ENCODE results near the gene PDLIM1. TPM values are rescaled to one million over a fixed set of nuclear protein-coding genes. Genes with fewer than 3 reads are reported as not detected.
A peak's percentile ranks its signal among the peaks of the same experiment; 100 is the strongest.

The PDLIM1 gene, protein sequence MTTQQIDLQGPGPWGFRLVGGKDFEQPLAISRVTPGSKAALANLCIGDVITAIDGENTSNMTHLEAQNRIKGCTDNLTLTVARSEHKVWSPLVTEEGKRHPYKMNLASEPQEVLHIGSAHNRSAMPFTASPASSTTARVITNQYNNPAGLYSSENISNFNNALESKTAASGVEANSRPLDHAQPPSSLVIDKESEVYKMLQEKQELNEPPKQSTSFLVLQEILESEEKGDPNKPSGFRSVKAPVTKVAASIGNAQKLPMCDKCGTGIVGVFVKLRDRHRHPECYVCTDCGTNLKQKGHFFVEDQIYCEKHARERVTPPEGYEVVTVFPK
- total RNA-seq: 1 to 10 TPM in 1 of 2 donors, under 1 TPM in 1; 0.42 to 3.5 TPM

DNA sequence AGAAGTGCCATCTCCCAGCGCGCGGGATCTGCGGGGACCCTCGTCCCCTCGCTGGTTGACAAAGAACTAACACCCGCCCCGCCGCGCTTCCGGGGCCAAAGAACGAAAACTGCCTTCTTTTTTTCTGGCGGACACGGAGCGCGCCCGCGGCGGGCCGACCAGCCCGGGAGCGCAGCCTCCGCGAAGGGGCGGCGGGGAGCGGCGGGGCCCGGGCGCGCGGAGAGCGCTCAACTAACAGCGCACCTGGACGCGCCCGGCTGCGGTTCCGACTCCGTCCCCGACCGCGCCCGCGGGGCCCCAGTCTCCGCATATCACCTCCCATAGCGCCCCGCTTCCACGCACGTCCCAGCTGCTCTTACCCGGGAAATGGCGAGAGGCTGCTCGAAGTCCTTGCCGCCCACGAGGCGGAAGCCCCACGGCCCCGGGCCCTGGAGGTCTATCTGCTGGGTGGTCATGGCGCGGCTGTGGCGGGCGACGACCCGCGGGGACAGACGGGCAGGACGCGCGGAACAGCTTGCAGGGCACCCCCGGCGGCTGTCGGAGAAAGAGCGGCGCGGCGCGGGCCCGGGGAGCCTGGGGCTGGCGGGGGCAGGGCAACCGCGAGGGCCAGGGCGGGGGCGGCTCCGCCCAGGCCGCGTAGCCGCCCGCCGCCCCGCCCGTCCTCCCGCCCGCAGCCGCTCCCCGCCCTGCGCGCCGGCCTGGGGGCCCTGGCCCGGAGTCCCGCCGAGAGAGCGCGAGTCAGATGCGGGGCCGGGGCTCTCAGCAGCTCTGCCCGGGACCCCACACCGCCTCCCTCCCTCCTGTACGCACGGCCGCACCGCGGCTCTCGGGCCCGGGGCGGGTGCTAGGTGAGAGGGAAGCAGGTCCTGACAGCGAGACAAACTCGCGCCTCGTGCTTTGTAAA is at the start of gene PDLIM1:
Gene PDLIM1 (minus strand): TSS at position 543 of the 904 bp plus-strand sequence. CDS start 88 bp downstream, at position 455.
- H3K27me3 Mint-ChIP-seq: peaks cover 51% of the 10 kb centered on the region
- no peaks in the 10 kb centered on the region for H3K4me1 Mint-ChIP-seq
- peak; percentile 38 for ATAC-seq (replicated peaks)
- no peaks in the 10 kb centered on the region for H3K36me3 Mint-ChIP-seq (ENCODE audit: low read depth)
- H3K4me3 Mint-ChIP-seq: peak within 1 kb of the TSS; percentile 59
- H3K27ac Mint-ChIP-seq: no peak within 1 kb of the TSS
- H3K9me3 Mint-ChIP-seq: no peaks in the 10 kb centered on the region

DNA sequence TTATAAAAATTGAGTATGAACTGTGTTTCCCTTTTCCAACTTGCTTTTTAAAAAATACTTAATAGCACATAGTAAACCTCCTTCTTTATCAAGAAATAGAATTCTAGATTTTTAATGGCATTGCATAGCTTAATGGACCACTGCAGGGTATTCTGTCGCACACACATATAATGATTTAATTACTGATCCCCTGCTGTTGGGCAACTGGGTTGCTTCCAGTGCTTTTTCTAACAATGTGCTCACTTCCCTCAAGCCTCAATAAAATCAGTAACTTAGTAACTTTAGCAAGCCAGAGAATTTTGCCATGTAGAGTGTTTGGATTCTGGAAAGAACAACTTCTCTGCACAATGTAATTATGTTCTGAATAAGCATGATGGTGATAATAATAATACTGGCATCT is 49.1 kb upstream of the PDLIM1 start:
- no peak overlapping the region for H3K27ac Mint-ChIP-seq
- ATAC-seq (replicated peaks): no peak
- H3K36me3 Mint-ChIP-seq (ENCODE audit: low read depth): no peaks in the 10 kb centered on the region
- no peaks in the 10 kb centered on the region for H3K9me3 Mint-ChIP-seq
- H3K27me3 Mint-ChIP-seq: no peaks in the 10 kb centered on the region
- no peak overlapping the region for H3K4me3 Mint-ChIP-seq
- H3K4me1 Mint-ChIP-seq: no peaks in the 10 kb centered on the region

DNA sequence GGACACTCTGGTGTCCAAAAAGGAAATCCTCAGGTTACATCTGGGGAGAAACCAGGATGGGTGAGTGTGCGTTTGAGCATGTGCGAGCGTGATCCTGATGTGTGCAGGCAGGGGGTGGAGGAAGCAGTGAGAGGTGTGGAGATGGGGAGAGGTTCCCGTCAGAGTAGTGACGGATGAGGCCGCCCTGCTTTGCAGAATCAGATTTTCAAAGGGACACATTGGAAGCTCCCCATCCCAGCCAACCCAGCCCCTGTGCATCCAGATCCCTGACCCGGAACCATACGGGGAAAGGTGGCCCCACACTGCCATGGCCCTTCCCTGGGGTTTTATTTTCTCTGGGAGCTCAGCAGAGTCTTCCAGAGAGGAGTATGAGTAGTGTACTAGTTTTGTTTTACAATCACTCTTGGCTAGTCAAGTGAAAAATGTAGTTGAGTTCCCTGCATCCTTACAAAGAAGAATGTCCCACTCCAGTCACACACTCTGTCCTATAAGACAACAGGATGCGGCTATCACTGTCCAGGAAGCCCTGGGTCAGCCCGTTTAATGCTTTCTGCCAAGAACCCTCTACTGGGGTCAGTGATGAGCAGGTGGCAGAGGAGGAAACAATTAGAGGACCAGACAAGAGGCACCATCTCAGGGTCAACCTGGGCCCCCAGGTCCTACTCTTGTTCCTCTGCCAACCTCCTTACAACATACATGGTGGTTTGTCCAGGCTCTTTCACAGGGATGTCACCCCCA is 46.8 kb upstream of the PDLIM1 start:
- no peaks in the 10 kb centered on the region for H3K9me3 Mint-ChIP-seq
- no peaks in the 10 kb centered on the region for H3K36me3 Mint-ChIP-seq (ENCODE audit: low read depth)
- H3K4me1 Mint-ChIP-seq: no peaks in the 10 kb centered on the region
- no peak for ATAC-seq (replicated peaks)
- H3K4me3 Mint-ChIP-seq: no peak overlapping the region
- H3K27ac Mint-ChIP-seq: no peak overlapping the region
- H3K27me3 Mint-ChIP-seq: no peaks in the 10 kb centered on the region

DNA sequence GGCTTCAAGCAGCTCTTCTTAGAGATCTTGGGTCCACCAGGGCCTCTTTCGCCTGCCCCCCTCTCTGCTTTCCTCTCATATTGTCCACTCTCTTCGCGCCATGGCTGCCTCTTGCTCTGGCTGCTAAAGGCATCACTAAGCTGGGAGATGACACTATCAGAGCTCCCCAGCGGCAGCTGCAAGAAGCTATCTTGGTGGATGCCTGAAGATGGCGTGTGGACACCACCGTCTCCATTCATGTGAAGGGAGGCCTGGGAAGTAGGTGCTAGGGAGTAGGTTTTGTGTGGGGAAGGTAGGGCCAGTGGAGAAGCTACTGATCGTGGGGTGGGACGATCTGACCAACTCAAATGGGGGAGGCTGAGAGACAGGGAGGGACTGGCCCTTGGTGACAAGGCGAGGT is 45.9 kb upstream of the PDLIM1 start:
- Mint-ChIP-seq H3K9me3 (no peaks in the 10 kb centered on the region), H3K27me3 (no peaks in the 10 kb centered on the region), H3K4me1 (no peaks in the 10 kb centered on the region), H3K36me3 (ENCODE audit: low read depth) (no peaks in the 10 kb centered on the region), H3K4me3 (no peak overlapping the region), H3K27ac (no peak overlapping the region)
- ATAC-seq (replicated peaks): no peak

DNA sequence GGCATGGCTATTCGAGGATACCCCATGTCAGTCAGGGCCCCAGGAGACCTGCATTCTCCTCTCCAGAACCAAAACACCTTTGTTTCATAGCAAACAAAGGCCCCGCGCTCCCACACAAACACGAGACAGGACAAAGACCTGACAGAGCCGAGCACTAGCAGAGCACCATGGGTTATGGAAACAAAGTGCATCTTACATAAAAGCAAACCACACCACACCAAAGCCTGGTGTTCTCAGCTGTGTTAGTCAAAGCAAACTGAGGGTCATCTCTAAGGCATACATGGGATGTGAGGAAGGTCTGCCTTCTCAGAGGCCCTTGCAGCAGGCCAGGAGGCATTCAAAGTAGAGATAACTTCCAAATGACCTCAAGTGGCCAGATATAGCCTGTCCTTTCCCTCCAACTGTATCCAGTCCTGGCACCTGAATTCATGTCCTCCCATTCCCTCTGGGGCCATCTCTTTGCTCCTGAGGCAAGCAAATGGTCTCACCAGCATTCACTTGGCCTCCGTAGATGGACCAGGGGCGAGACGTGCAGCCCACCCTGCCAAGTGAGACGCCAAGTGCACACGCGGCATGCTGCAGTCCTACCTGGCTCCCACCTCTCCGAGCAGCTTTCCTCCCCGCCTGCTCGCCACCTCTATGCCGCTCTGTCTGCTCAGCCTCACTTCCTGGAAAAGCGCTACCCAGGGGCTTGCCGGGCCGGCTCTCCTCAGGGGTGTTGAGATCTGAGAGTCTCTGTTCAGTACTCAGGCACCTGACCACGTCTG is 45.3 kb upstream of the PDLIM1 start:
- ATAC-seq (replicated peaks): no peak
- Mint-ChIP-seq H3K27ac (no peak overlapping the region), H3K4me1 (no peaks in the 10 kb centered on the region), H3K36me3 (ENCODE audit: low read depth) (no peaks in the 10 kb centered on the region), H3K4me3 (no peak overlapping the region), H3K9me3 (no peaks in the 10 kb centered on the region), H3K27me3 (no peaks in the 10 kb centered on the region)

DNA sequence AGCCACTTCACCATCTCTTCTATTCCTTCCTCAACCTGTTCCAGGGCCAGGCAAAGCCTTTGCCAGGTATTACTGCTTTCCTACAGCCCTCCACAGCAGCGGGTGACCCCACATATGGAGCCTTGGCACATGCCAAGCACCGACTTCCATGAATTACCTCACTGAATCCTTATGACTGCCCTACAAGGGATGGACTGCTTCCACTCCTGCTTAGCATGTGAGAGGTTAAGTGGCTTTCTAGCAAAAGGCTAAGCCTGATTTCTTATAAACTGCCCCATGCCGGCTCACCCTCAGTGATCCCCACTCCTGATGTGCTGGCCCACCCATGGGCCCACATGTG is 44.0 kb upstream of the PDLIM1 start:
- no peaks in the 10 kb centered on the region for H3K36me3 Mint-ChIP-seq (ENCODE audit: low read depth)
- ATAC-seq (replicated peaks): no peak
- no peaks in the 10 kb centered on the region for H3K27me3 Mint-ChIP-seq
- no peaks in the 10 kb centered on the region for H3K4me1 Mint-ChIP-seq
- no peak overlapping the region for H3K27ac Mint-ChIP-seq
- H3K4me3 Mint-ChIP-seq: no peak overlapping the region
- H3K9me3 Mint-ChIP-seq: no peaks in the 10 kb centered on the region

DNA sequence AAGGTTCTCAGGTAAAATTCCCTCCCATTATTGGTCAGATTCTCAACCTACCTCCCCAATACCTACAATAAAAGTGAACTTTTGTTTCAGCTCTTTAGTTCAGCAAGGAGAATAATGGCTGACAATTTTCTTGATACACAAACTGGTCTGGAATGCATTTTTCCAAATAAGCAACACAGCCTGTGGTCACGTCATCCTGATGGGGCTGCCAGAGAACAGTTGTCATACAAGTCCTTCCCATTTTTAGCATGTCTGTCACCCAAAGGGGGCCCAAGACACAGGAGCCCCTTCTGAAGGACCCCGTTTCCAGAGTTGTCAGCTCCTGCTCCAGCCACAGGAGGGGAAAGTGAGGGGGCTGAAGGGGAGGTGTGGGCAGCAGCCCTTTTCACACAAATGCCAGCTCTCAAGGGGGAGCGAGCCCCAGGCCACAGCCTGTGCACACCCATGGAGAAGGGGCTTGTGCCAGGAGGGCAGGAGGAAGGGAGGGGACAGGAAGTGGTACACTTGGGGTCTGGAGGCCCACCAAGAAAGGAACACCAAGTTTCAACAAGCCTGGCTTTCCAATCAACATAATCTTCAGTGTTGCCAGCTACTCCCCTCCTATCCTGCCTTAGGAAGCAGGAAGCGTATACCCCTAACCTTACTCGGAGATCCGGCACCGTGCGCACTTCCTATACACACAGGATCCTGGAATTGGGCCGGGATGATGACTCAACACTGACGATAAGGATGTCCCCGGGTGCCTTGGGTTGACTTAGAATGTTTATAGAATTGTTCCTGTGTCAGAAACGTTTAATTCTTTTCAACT is 43.4 kb upstream of the PDLIM1 start:
- Mint-ChIP-seq H3K4me3 (no peak overlapping the region), H3K4me1 (no peaks in the 10 kb centered on the region), H3K27me3 (no peaks in the 10 kb centered on the region), H3K9me3 (no peaks in the 10 kb centered on the region), H3K36me3 (ENCODE audit: low read depth) (no peaks in the 10 kb centered on the region), H3K27ac (no peak overlapping the region)
- ATAC-seq (replicated peaks): no peak

DNA sequence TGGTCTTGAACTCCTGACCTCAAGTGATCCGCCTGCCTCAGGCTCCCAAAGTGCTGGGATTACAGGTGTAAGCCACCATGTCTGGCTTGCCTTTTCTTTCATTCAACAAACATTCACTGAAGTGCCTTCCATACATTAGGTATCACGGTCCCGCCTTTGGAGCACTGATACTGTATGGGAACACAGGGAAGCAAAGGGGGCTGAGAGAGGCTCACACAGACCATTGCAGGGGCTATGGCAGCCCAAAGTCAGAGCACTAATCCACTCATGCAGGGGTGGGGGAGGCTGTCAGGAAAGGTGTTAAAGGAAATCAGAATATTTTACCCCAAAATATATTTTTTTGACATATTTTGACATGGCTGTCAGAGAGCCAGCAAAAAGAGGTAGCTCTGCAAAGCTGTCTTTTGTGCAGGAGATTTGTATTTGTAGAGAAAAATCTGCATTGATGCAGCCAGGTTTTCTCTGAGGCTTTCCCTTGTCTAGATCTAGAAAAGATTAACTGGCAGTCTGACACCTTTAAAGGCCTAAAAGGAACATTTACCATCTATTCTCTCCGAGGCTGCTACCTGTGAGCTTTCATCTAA is 42.0 kb upstream of the PDLIM1 start:
- Mint-ChIP-seq H3K36me3 (ENCODE audit: low read depth) (no peaks in the 10 kb centered on the region), H3K27ac (no peak overlapping the region), H3K4me3 (no peak overlapping the region), H3K9me3 (no peaks in the 10 kb centered on the region), H3K27me3 (no peaks in the 10 kb centered on the region), H3K4me1 (no peaks in the 10 kb centered on the region)
- no peak for ATAC-seq (replicated peaks)

DNA sequence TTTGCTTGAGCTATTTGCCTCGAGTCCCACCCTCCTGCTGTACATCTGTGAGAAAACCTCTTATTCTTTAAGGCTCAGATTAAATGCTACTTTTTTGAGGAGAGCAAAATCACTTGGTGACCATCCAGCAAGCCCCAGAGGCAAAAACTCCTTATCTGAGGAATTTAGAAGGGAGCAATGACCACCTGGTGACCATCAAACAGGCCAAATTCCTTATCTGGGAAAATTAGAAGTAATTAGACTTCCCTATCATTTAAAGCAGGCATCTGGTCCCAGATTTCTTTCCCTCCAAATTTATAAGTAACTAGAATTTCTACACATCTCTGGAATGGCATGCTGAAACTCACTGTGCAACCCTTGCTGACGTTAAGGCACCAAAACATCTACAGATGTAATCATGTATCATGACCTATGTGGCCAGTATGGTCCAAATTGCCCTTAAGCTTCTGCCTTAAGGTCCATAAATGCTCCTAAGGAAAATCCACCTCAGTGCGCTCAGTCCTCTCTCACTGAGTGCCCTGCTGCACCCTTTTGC is 40.9 kb upstream of the PDLIM1 start:
- ATAC-seq (replicated peaks): no peak
- H3K27ac Mint-ChIP-seq: no peak overlapping the region
- H3K36me3 Mint-ChIP-seq (ENCODE audit: low read depth): no peaks in the 10 kb centered on the region
- H3K27me3 Mint-ChIP-seq: no peaks in the 10 kb centered on the region
- H3K9me3 Mint-ChIP-seq: no peaks in the 10 kb centered on the region
- no peaks in the 10 kb centered on the region for H3K4me1 Mint-ChIP-seq
- no peak overlapping the region for H3K4me3 Mint-ChIP-seq

DNA sequence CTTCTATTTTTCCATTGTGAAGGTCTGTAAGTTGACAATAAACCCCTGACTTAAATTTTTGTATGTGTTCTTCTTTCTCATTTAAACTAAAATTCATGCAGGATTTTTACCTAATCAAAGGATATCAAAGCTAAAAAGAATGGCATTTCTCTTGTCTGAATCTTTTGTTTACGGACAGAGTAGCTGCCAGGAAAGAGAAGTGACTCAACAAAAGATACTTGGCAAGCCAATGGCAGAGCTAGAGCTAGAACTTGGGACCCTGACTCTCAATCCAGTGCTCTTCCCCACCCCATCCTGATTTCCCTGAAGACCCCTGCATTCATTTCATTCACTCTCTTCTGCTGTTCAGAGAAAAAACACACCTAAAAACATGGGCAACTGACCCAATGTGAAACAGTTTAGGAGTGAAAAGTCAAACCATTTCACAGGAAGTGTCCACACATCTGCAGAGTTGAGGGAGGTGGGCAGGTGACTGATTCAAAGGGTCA is 40.2 kb upstream of the PDLIM1 start:
- H3K27me3 Mint-ChIP-seq: no peaks in the 10 kb centered on the region
- ATAC-seq (replicated peaks): no peak

DNA sequence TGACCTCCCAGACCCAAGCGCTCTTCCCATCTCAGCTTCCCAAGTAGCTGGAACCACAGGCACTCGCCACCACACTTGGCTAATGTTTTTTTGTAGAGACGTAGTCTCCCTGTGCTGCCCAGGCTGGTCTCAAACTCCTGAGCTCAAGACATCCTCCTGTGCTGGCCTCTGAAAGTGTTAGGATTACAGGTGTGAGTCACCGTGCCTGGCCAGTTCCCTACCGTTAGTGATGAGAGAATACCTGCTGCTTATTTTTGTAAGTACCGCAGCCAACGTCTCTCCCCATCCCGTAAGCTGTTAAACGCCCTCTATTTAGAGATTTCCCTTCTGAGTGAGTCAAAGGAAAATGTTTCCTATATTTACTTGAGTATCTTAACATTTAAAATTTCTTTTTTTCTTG is 38.5 kb upstream of the PDLIM1 start:
- no peaks in the 10 kb centered on the region for H3K4me1 Mint-ChIP-seq

More for the DNA sequence above, 40.2 kb upstream of the PDLIM1 start:
- H3K36me3 Mint-ChIP-seq (ENCODE audit: low read depth): no peaks in the 10 kb centered on the region
- H3K4me3 Mint-ChIP-seq: no peak overlapping the region
- H3K27ac Mint-ChIP-seq: no peak overlapping the region
- H3K4me1 Mint-ChIP-seq: no peaks in the 10 kb centered on the region
- no peaks in the 10 kb centered on the region for H3K9me3 Mint-ChIP-seq

DNA sequence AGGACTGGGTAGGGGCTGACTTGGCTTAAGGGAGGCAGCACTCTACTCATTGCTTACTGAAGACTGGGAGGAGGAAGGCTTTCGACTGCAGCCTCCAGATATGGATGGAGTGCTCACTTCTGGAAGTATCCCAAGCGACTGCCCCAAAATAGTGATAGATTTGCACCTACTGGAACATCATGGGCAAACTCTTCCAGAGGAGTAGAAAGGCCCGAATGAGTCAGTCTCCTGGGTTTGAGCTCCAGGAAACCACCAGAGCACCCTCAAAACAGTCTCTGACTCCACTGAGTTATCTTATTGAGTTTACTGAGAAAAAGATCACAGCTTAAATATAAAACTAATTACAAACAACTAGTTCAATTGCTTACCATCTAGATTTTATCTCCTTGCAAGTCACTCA is 37.2 kb upstream of the PDLIM1 start:
- no peaks in the 10 kb centered on the region for H3K4me1 Mint-ChIP-seq

More for the DNA sequence above, 38.5 kb upstream of the PDLIM1 start:
- H3K4me3 Mint-ChIP-seq: no peak overlapping the region
- no peak for ATAC-seq (replicated peaks)
- no peaks in the 10 kb centered on the region for H3K9me3 Mint-ChIP-seq
- H3K27me3 Mint-ChIP-seq: no peaks in the 10 kb centered on the region
- no peak overlapping the region for H3K27ac Mint-ChIP-seq
- no peaks in the 10 kb centered on the region for H3K36me3 Mint-ChIP-seq (ENCODE audit: low read depth)

DNA sequence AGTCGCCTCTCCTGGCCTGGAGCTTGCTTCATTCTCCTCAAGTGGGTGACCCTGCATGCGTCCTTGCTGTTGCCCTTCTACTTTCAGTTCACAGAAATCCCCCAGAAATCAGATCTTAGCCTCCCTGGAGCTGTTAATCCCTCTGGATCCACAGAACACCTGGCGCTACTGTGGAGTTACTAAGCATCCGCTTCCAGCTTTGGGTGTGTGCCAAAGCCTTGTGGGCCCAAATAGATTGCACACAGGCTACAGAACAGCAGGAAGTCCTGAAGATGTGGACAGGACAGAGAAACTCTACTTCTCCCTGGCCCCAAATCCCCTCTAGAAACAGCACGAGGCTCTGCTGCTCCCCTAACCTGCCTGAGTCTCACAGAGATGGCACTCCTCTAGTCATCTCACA is 36.6 kb upstream of the PDLIM1 start:
- no peaks in the 10 kb centered on the region for H3K27me3 Mint-ChIP-seq
- H3K27ac Mint-ChIP-seq: no peak overlapping the region
- H3K9me3 Mint-ChIP-seq: no peaks in the 10 kb centered on the region
- ATAC-seq (replicated peaks): no peak
- no peaks in the 10 kb centered on the region for H3K36me3 Mint-ChIP-seq (ENCODE audit: low read depth)
- H3K4me1 Mint-ChIP-seq: no peaks in the 10 kb centered on the region
- H3K4me3 Mint-ChIP-seq: no peak overlapping the region

More for the DNA sequence above, 37.2 kb upstream of the PDLIM1 start:
- Mint-ChIP-seq H3K4me3 (no peak overlapping the region), H3K9me3 (no peaks in the 10 kb centered on the region), H3K27me3 (no peaks in the 10 kb centered on the region), H3K36me3 (ENCODE audit: low read depth) (no peaks in the 10 kb centered on the region), H3K27ac (no peak overlapping the region)
- ATAC-seq (replicated peaks): no peak

Data from activated T-helper 17 cell treated with anti-CD3 and anti-CD28 coated beads, Interleukin-2, amount 50 U/mL, for 72 hours (primary cell).